GM18909 (cell line): ENCODE measurements around the gene MC4R.

Experiments used
- ATAC-seq: cut with Tn5 transposase; IDR thresholded peaks from one replicate; pipeline ENCODE4 v1.9.1; 2021; ENCODE audit warnings: mild to moderate bottlenecking; ENCODE audit not compliant: unreplicated experiment, poor library complexity

Gene MC4R

GRCh38 chr18:60331890-60332289, 40.7 kb downstream of the MC4R start:
- no peak for ATAC-seq

DNA sequence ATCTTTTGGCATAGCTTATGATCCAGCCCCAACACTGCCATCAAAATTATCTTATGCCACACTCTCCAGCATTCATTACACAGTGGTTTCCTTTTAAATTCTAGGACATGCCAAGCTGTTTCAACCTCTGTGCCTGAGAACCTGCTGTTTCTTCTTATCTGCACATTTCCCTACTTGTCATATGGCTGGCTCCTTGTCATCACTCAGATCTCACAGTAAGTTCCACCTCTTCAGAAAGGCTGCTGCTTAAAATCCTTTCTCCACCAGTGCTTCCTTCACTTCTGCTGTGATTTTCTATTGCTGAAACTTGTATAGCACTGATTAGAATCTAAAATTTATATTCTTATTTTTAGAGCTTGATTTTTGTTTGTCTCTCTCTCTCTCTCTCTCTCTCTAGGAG, 43.4 kb downstream of the MC4R start:
- ATAC-seq: no peak

- no peak for ATAC-seq
Measured at GRCh38 chr18:60327880-60328279, 44.7 kb downstream of the MC4R start.

DNA sequence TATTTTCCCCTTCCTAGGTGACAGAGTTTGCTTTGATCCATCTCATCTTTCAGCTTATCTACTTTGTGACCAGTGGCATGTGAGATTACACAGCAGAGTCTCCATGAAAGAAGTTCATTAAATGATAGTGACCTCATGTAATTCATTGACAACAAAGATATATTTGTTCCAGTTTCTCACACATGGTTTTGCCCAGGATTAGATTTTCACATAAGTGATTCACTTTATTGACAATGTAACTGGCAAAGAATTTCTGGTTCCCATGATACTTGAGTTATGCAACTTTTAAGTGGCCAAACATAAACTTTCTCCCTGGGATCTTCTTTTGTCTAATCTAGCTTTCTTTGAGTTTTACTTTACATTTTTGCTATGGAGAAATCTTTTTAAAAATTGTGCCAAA, 50.0 kb downstream of the MC4R start:
- ATAC-seq: no peak
